Neural crest cell (in vitro differentiated cells): ENCODE results near the gene SLC12A7. TPM values are rescaled to one million over a fixed set of nuclear protein-coding genes. Genes with fewer than 3 reads are reported as not detected.
A peak's percentile ranks its signal among the peaks of the same experiment; 100 is the strongest.
"Not testable (repeated sequence)": the region's sequence is repeated elsewhere in the genome, so short reads cannot be mapped to it uniquely, and the experiment has no call there.

Experiments
- DNase-seq: peaks from one replicate; pipeline ENCODE4 v3.0.0; 2021; ENCODE audit warnings: low read depth, mixed read lengths, low spot score
- H3K27ac Mint-ChIP-seq: one replicate; pipeline ENCODE4 v1.8.0; 2021; ENCODE audit warnings: mild to moderate bottlenecking, mixed read lengths; ENCODE audit not compliant: unreplicated experiment
- H3K27me3 Mint-ChIP-seq: 2 replicates; pipeline ENCODE4 v1.8.0; 2021; ENCODE audit warnings: low read depth, mild to moderate bottlenecking, mixed read lengths
- H3K36me3 Mint-ChIP-seq: 2 replicates; pipeline ENCODE4 v1.8.0; 2021; ENCODE audit warnings: low read depth, mild to moderate bottlenecking, mixed read lengths
- H3K4me1 Mint-ChIP-seq: 2 replicates; pipeline ENCODE4 v1.8.0; 2021; ENCODE audit warnings: mixed read lengths
- H3K4me3 Mint-ChIP-seq: one replicate; pipeline ENCODE4 v1.8.0; 2021; ENCODE audit warnings: mild to moderate bottlenecking, mixed read lengths
- H3K9me3 Mint-ChIP-seq: 2 replicates; pipeline ENCODE4 v1.8.0; 2021; ENCODE audit warnings: mixed read lengths
- long read RNA-seq: library from polyadenylated mRNA; unstranded; transcript quantifications from one replicate; pipeline ENCODE4 v2.0.0, GENCODE V29; 2020
- total RNA-seq: library from RNA; stranded (reverse); gene quantifications from 2 replicates; pipeline ENCODE4 v1.2.1, GENCODE V29; 2021
- TF ChIP-seq, protein P1 (sequence below): fragments of 200-600 bp; sonication (generic); conservative IDR thresholded peaks from 2 replicates; pipeline ENCODE4 v1.5.0; 2021; ENCODE audit warnings: antibody characterized with exemption, mild to moderate bottlenecking

Gene SLC12A7
- total RNA-seq, result 34.7 and 40.7 TPM in 2 replicates
- long read RNA-seq, partial matches to known transcripts, result 0 of 1 reads
- long read RNA-seq, other reads (novel, unspliced or antisense), result 1 of 1 reads

DNA sequence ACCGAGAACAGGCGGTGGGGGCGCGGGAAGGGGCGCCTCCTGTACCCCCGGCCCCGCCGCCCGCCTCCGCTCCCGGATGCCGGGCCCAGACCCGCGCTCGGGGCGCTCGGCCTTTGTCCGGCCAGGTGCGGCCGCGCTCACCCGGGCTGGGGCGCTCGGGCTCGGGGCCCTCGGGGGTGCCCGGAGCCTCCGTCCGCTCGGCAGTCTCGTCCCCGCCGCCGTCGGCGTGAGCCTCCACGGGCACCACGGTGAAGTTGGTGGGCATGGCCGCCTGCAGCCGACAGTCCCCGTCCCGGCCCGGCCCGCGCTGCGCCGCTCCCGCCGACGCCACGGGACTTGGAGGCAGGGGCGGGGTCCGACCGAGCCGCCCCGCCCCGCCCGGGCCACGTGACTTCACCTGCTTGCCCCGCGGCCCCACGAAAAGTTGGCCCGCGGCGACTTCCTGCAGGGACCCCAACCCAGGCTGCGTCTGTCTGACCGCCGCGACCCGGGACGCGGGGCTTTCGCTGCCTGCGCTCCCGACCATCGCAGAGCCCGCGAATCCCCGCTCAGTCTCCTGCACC, at the start of gene SLC12A7:
TSS of gene SLC12A7 (minus strand) at position 337 of the 563 bp plus-strand sequence. CDS start at position 265, 72 bp downstream.
- peak within 1 kb of the TSS; percentile 80 for H3K4me3 Mint-ChIP-seq
- peaks cover 12% of the 10 kb centered on the region for H3K4me1 Mint-ChIP-seq
- no peaks in the 10 kb centered on the region for H3K27me3 Mint-ChIP-seq
- no peaks in the 10 kb centered on the region for H3K9me3 Mint-ChIP-seq
- TF ChIP-seq, protein P1, sequence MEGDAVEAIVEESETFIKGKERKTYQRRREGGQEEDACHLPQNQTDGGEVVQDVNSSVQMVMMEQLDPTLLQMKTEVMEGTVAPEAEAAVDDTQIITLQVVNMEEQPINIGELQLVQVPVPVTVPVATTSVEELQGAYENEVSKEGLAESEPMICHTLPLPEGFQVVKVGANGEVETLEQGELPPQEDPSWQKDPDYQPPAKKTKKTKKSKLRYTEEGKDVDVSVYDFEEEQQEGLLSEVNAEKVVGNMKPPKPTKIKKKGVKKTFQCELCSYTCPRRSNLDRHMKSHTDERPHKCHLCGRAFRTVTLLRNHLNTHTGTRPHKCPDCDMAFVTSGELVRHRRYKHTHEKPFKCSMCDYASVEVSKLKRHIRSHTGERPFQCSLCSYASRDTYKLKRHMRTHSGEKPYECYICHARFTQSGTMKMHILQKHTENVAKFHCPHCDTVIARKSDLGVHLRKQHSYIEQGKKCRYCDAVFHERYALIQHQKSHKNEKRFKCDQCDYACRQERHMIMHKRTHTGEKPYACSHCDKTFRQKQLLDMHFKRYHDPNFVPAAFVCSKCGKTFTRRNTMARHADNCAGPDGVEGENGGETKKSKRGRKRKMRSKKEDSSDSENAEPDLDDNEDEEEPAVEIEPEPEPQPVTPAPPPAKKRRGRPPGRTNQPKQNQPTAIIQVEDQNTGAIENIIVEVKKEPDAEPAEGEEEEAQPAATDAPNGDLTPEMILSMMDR, result no peak
- peak; percentile 35 for DNase-seq
- no peaks in the 10 kb centered on the region for H3K36me3 Mint-ChIP-seq
- H3K27ac Mint-ChIP-seq, result no peak within 1 kb of the TSS

DNA sequence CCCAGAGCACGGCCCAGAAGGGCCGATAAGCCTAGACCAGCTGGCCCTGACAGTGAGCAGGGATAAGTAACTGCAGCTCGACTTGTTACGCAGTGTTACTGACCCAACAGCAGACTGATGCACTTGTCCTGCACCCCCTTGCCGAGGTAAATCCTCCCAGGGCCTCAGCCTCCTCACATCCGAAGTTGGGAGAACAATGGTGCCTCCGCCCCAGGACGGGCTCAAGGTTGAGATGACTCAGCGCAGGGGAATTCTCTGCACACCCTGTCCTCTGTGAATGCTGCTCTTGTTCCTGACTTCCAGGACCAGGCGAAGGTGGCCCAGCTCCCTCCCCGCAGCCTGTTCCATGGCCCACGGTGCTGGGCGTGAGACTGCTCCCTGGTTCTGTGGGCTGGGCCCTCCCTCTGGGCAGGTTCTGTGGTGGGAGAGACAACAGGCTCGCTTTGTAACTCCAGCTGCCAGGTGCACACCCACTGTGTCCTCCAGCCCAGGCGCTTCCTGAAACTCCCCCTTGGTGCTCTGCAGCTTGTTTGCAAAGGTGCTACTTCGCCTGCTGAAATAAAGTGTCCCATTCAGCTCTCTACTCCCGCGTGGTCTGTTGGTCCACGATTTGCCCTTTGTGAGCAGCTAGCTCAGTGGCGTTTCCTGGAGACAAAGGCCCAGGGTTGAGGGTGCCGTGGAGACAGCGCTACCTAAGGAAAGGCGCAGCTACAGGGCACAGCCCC, 49.4 kb upstream of the SLC12A7 start:
- H3K9me3 Mint-ChIP-seq, result no peaks in the 10 kb centered on the region
- H3K36me3 Mint-ChIP-seq, result no peaks in the 10 kb centered on the region
- TF ChIP-seq, protein P1, result no peak
- no peak for DNase-seq
- H3K4me1 Mint-ChIP-seq, result peaks cover 9% of the 10 kb centered on the region
- no peak overlapping the region for H3K4me3 Mint-ChIP-seq
- peaks cover 37% of the 10 kb centered on the region for H3K27me3 Mint-ChIP-seq
- no peak overlapping the region for H3K27ac Mint-ChIP-seq

DNA sequence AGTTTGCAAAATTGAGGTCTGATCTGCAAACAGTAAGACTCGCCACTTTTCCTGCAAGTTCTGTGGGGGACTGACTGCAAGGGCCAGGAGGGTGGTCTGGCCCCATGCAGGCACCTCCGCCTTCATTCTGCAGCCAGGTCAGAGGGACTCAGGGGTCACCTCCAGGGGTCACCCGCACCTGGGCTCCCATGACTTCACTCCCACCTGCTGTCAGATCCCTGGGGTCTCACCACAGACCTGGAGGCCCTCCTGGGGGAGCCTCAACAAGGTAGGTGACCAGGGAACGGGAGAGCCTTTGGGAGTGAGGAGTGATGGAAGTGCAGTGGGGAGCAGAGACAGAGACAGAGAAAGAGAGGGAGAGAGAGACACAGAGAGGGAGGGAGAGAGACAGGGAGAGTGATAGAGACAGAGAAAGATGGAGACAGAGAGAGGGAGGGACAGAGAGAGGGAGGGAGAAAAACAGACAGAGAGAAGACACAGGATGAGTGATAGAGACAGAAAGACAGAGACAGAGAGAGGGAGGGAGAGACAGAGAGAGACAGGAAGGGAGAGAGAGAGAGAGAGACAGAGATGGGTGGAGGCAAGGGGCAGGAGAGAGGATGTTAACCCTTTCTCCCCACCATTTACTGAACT, 48.0 kb upstream of the SLC12A7 start:
- no peak for DNase-seq
- Mint-ChIP-seq H3K4me1 (peaks cover 8% of the 10 kb centered on the region), H3K9me3 (no peaks in the 10 kb centered on the region), H3K27ac (peak overlapping the region; percentile 73), H3K36me3 (no peaks in the 10 kb centered on the region), H3K4me3 (no peak overlapping the region), H3K27me3 (peaks cover 41% of the 10 kb centered on the region)
- TF ChIP-seq, protein P1, result no peak

DNA sequence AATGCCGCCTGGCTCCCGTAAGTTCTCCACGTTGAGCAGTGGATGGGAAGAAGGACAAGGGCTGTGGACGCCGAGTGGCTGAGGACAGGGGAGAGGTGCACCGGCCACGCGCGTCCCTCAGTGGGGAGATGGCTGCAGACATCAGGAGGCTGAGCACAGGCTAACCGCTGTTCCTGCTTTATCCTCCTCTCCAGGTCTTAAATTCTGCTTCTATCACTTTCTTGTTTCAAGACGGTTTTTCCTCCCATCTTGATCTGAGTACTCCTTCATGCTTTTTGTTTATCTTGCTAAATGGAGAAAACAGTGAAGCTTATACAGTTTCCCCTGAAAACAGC, 47.4 kb upstream of the SLC12A7 start:
- TF ChIP-seq, protein P1, result no peak
- H3K36me3 Mint-ChIP-seq, result no peaks in the 10 kb centered on the region
- peaks cover 4% of the 10 kb centered on the region for H3K4me1 Mint-ChIP-seq
- H3K9me3 Mint-ChIP-seq, result no peaks in the 10 kb centered on the region
- no peak overlapping the region for H3K27ac Mint-ChIP-seq
- peaks cover 45% of the 10 kb centered on the region for H3K27me3 Mint-ChIP-seq
- DNase-seq, result no peak
- no peak overlapping the region for H3K4me3 Mint-ChIP-seq

DNA sequence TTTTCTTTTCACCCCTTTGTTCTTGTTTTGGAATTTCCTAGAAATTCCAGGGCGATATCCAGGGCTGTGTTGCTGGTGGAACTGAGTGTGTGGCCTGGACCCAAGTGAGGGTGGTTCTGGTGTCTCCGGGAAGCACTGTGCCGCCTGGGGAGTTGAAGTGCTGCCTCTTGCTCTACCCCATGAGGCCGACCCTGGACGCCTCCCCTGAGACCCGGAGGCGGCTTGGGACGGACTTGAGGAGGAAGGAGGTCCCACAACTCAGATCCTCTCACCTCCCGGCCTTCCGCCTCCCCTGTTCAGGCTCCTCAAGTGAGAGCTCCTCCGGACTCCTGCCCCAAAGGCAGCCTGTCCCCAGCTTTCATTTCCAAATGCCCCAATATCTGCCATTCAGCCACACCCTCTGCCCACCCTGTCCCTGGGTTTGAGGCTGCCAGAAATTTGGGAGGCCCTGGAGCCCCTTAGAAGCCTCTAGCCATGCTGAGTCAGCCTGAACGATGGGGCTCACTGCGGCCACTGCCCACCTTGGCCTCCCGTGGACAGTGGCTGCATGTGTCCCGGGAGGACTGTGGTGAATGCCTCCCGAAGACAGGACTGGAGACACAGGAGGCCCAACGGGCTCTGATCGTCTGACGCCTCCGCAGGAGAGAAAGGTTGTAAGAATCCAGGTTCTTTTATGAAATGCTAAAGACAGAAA, 46.9 kb upstream of the SLC12A7 start:
- Mint-ChIP-seq H3K9me3 (no peaks in the 10 kb centered on the region), H3K4me3 (no peak overlapping the region), H3K27me3 (peaks cover 50% of the 10 kb centered on the region), H3K4me1 (peaks cover 7% of the 10 kb centered on the region), H3K27ac (no peak overlapping the region), H3K36me3 (no peaks in the 10 kb centered on the region)
- DNase-seq, result no peak
- TF ChIP-seq, protein P1, result no peak

DNA sequence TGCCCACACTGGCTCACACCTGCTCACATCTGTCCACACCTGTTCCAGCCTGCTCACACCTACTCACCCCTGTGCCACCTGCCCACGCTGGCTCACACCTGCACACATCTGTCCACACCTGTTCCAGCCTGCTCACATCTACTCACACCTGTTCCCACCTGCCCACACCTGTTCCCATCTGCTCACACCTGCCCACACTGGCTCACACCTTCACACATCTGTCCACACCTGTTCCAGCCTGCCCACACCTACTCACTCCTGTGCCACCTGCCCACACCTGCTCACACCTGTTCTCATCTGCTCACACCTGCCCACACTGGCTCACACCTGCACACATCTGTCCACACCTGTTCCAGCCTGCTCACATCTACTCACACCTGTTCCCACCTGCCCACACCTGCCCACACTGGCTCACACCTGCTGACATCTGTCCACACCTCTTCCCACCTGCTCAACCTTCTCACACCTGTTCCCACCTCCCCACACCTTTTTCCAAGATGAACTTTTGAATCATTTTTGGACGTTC, 45.7 kb upstream of the SLC12A7 start:
- H3K9me3 Mint-ChIP-seq, H3K27ac Mint-ChIP-seq, H3K36me3 Mint-ChIP-seq, H3K4me3 Mint-ChIP-seq, H3K4me1 Mint-ChIP-seq, DNase-seq: not testable (repeated sequence)
- peaks cover 57% of the 10 kb centered on the region for H3K27me3 Mint-ChIP-seq
